ENCODE measurements around the gene NAGK. TPM values are rescaled to one million over a fixed set of nuclear protein-coding genes. Genes with fewer than 3 reads are reported as not detected.

Gene NAGK
- total and polyA plus RNA-seq, 2 of the 8 experiments (the other 6 are each of a cell fraction or from before 2014, with no cell fraction given): 57.9 to 59.9 TPM

GRCh38 chr2:71045865-71046548, 22.4 kb upstream of the NAGK start:
- Histone ChIP-seq H4K91ac (replicated peaks; ENCODE audit: insufficient read length, low read length) (no peak overlapping the region), H3K56ac (replicated peaks; ENCODE audit: insufficient read length, low read depth, low read length) (no peak overlapping the region), H2BK120ac (replicated peaks; ENCODE audit: low read depth, low read length) (no peak overlapping the region), H3K27me3 (replicated peaks in 1 of 4; ENCODE audit: control insufficient read depth in 3 of 4, extremely low read depth in 1 of 4, insufficient read depth in 3 of 4, low read length in 3 of 4) (no peaks in the 10 kb centered on the region), H4K8ac (ENCODE audit: extremely low read depth, insufficient read depth, low read length) (no peak overlapping the region), H4K20me1 (replicated peaks in 1 of 2; ENCODE audit: control insufficient read depth in 1 of 2, insufficient read depth in 2 of 2, low read length in 2 of 2) (no peaks in the 10 kb centered on the region), H2BK12ac (ENCODE audit: low read depth, low read length) (no peak overlapping the region), H2BK5ac (ENCODE audit: low read depth, low read length) (no peak overlapping the region), H3K79me2 (ENCODE audit: control insufficient read depth in 1 of 2, insufficient read depth in 2 of 2, low read length in 2 of 2) (no peaks in the 10 kb centered on the region), H4K5ac (ENCODE audit: insufficient read length, low read depth, low read length) (no peak overlapping the region), H3K4me2 (ENCODE audit: insufficient read depth in 1 of 2, low read depth in 2 of 2, low read length in 2 of 2) (no peak overlapping the region), H2BK20ac (ENCODE audit: low read length) (no peak overlapping the region), H3K4ac (replicated peaks; ENCODE audit: insufficient read length, low read depth, low read length) (no peak overlapping the region), H3K79me1 (ENCODE audit: low read depth, low read length) (no peaks in the 10 kb centered on the region), H3K14ac (ENCODE audit: insufficient read length) (no peak overlapping the region), H3K4me1 (replicated peaks in 1 of 4; ENCODE audit: control insufficient read depth in 3 of 4, insufficient read depth in 4 of 4, low read length in 3 of 4) (no peaks in the 10 kb centered on the region), H3K9ac (replicated peaks in 1 of 4; ENCODE audit: extremely low read depth in 1 of 4, low read depth in 3 of 4, low read length in 3 of 4) (no peak overlapping the region), H3K4me3 (ENCODE audit: extremely low read depth in 1 of 4, insufficient read depth in 2 of 4, low read depth in 3 of 4, low read length in 4 of 4) (no peak overlapping the region), H2AFZ (ENCODE audit: low read length) (no peak overlapping the region), H2AK5ac (ENCODE audit: low read depth, low read length) (no peak overlapping the region), H3K36me3 (ENCODE audit: control insufficient read depth in 2 of 4, insufficient read depth in 4 of 4, low read length in 3 of 4) (no peaks in the 10 kb centered on the region), H3K18ac (ENCODE audit: extremely low read depth, low read length) (no peak overlapping the region), H3K23ac (ENCODE audit: insufficient read length) (no peak overlapping the region), H3K9me3 (ENCODE audit: insufficient read depth in 2 of 2, low read depth in 1 of 2, low read length in 1 of 2) (no peaks in the 10 kb centered on the region), H3K27ac (ENCODE audit: low read depth, low read length) (no peak overlapping the region), H3K23me2 (ENCODE audit: low read depth, low read length) (no peaks in the 10 kb centered on the region), H2BK15ac (ENCODE audit: low read length) (no peak overlapping the region)
- TF ChIP-seq SP4 (IDR thresholded peaks at IDR 0.05; ENCODE audit: low read length) (no peak), ASH2L (IDR thresholded peaks at IDR 0.05; ENCODE audit: low read length) (no peak), TAF7 (optimal IDR thresholded peaks at IDR 0.05; ENCODE audit: borderline replicate concordance, low read depth, low read length) (no peak), MAFK (IDR thresholded peaks at IDR 0.05; ENCODE audit: low read depth, low read length) (no peak), SRF (IDR thresholded peaks at IDR 0.05; ENCODE audit: low read depth, low read length) (no peak), E2F6 (IDR thresholded peaks at IDR 0.05) (no peak), GTF2F1 (IDR thresholded peaks at IDR 0.05; ENCODE audit: borderline replicate concordance, low read depth, low read length) (no peak), NRF1 (IDR thresholded peaks at IDR 0.05; ENCODE audit: low read depth, low read length) (no peak), GABPA (IDR thresholded peaks at IDR 0.05; ENCODE audit: borderline replicate concordance, insufficient read depth, low read length) (no peak)
- ChIA-PET CTCF (ENCODE audit: partially characterized antibody) (interaction anchor here (0.6 to 2.7 kb wide), 5 partner anchors 25 to 98 kb away, joined by 3 to 11 read pairs (median 4); no protein-coding TSS in a partner anchor), POLR2A (ENCODE audit: partially characterized antibody) (no interaction called here)
- DNase-seq (ENCODE audit: low read depth in 1 of 2, low spot score in 2 of 2): no peak
- 79% methylated on average over 23 of the region's 23 CpGs; no CpG with 5 or more reads in 1 of the 2 experiments for WGBS, 2 experiments (ENCODE audit: extremely low coverage in 1 of 2, insufficient coverage in 1 of 2, insufficient read length in 1 of 2, insufficient replicate concordance in 2 of 2, low coverage in 1 of 2, low lambda C conversion rate in 2 of 2, missing lambda C conversion rate in 1 of 2)
- FAIRE-seq: no peak

All from H1 (cell line).